H9 (cell line): ENCODE data around the gene EMC9. TPM values are rescaled to one million over a fixed set of nuclear protein-coding genes. Genes with fewer than 3 reads are reported as not detected.
A peak's percentile ranks its signal among the peaks of the same experiment; 100 is the strongest.

Experiments
- DNase-seq: peaks from one replicate; pipeline ENCODE4 v3.0.0-alpha.2; 2017
- H2AFZ ChIP-seq: one replicate; pipeline ENCODE4 v1.6.1; 2013; ENCODE audit warnings: mild to moderate bottlenecking, low read length, control low read depth, moderate library complexity
- H2AK5ac ChIP-seq: 2 replicates; pipeline ENCODE4 v1.6.1; 2013; ENCODE audit warnings: low read length, control low read depth, mixed read lengths; ENCODE audit not compliant: insufficient read length
- H2BK120ac ChIP-seq: one replicate; pipeline ENCODE4 v1.6.1; 2013; ENCODE audit warnings: low read depth, mild to moderate bottlenecking, low read length, control low read depth, inconsistent platforms; ENCODE audit not compliant: poor library complexity, severe bottlenecking
- H2BK12ac ChIP-seq: 2 replicates; pipeline ENCODE4 v1.6.1; 2013; ENCODE audit warnings: low read length, control low read depth, mixed read lengths, low read depth; ENCODE audit not compliant: insufficient read length
- H2BK15ac ChIP-seq: 2 replicates; pipeline ENCODE4 v1.6.1; 2013; ENCODE audit warnings: low read depth, low read length, control low read depth
- H2BK20ac ChIP-seq: one replicate; pipeline ENCODE4 v1.6.1; 2013; ENCODE audit warnings: low read depth, mild to moderate bottlenecking, low read length, control low read depth, inconsistent platforms; ENCODE audit not compliant: poor library complexity, severe bottlenecking
- H2BK5ac ChIP-seq: 2 replicates; pipeline ENCODE4 v1.6.1; 2013; ENCODE audit warnings: low read length, control low read depth, mixed read lengths; ENCODE audit not compliant: insufficient read length
- H3K14ac ChIP-seq: 2 replicates; pipeline ENCODE4 v1.6.1; 2013; ENCODE audit warnings: low read length, control low read depth; ENCODE audit not compliant: insufficient read depth
- H3K18ac ChIP-seq: 2 replicates; pipeline ENCODE4 v1.6.1; 2013; ENCODE audit warnings: low read depth, mild to moderate bottlenecking, mixed read lengths, low read length, control low read depth; ENCODE audit not compliant: insufficient read length
- H3K23ac ChIP-seq: 2 replicates; pipeline ENCODE4 v1.6.1; 2013; ENCODE audit warnings: low read length, control low read depth, mixed read lengths, low read depth; ENCODE audit not compliant: insufficient read length
- H3K23me2 ChIP-seq: 2 replicates; pipeline ENCODE4 v1.6.1; 2013; ENCODE audit warnings: low read depth, mild to moderate bottlenecking, mixed read lengths, low read length, control low read depth; ENCODE audit not compliant: insufficient read length, poor library complexity, severe bottlenecking
- H3K27ac ChIP-seq: 2 replicates; pipeline ENCODE4 v1.5.1; 2013; ENCODE audit warnings: low read length, control low read depth, mixed read lengths, low read depth; ENCODE audit not compliant: insufficient read length
- H3K27me3 ChIP-seq: 2 replicates; pipeline ENCODE4 v1.6.1; 2013; ENCODE audit warnings: low read length, control low read depth, inconsistent platforms; ENCODE audit not compliant: insufficient read depth
- H3K4ac ChIP-seq: 2 replicates; pipeline ENCODE4 v1.6.1; 2013; ENCODE audit warnings: low read depth, mild to moderate bottlenecking, control low read depth, inconsistent platforms, low read length, moderate library complexity
- H3K4me1 ChIP-seq: 2 replicates; pipeline ENCODE4 v1.6.1; 2013; ENCODE audit warnings: low read length, control low read depth, inconsistent platforms; ENCODE audit not compliant: insufficient read depth
- H3K4me2 ChIP-seq: 2 replicates; pipeline ENCODE4 v1.6.1; 2013; ENCODE audit warnings: low read length, control low read depth, mixed read lengths; ENCODE audit not compliant: insufficient read length, insufficient read depth
- H3K56ac ChIP-seq: 2 replicates; pipeline ENCODE4 v1.6.1; 2013; ENCODE audit warnings: low read depth, mild to moderate bottlenecking, mixed read lengths, low read length, control low read depth; ENCODE audit not compliant: insufficient read length
- H3K79me1 ChIP-seq: 2 replicates; pipeline ENCODE4 v1.6.1; 2013; ENCODE audit warnings: low read depth, mild to moderate bottlenecking, moderate library complexity, low read length, control low read depth, inconsistent platforms; ENCODE audit not compliant: insufficient read depth, poor library complexity, severe bottlenecking
- H3K79me2 ChIP-seq: 2 replicates; pipeline ENCODE4 v1.6.1; 2013; ENCODE audit warnings: low read length, control low read depth, inconsistent platforms; ENCODE audit not compliant: insufficient read depth
- H3K9ac ChIP-seq: 2 replicates; pipeline ENCODE4 v1.6.1; 2013; ENCODE audit warnings: low read length, control low read depth, mixed read lengths; ENCODE audit not compliant: insufficient read length; ENCODE audit errors: extremely low read depth
- H3K9me3 ChIP-seq: one replicate; pipeline ENCODE4 v1.6.1; 2013; ENCODE audit warnings: low read depth, low read length, inconsistent platforms; ENCODE audit not compliant: control insufficient read depth
- H3T11ph ChIP-seq: one replicate; pipeline ENCODE4 v1.6.1; 2013; ENCODE audit warnings: mild to moderate bottlenecking, low read length, control low read depth, inconsistent platforms
- H4K20me1 ChIP-seq: one replicate; pipeline ENCODE4 v1.6.1; 2013; ENCODE audit not compliant: control insufficient read depth, insufficient read length, insufficient read depth
- H4K5ac ChIP-seq: 2 replicates; pipeline ENCODE4 v1.6.1; 2013; ENCODE audit warnings: low read depth, mild to moderate bottlenecking, mixed read lengths, low read length, control low read depth; ENCODE audit not compliant: insufficient read length
- H4K8ac ChIP-seq: replicated peaks from 2 replicates; pipeline ENCODE4 v1.6.1; 2013; ENCODE audit warnings: low read length, control low read depth, mixed read lengths, low read depth; ENCODE audit not compliant: insufficient read length
- H4K91ac ChIP-seq: 2 replicates; pipeline ENCODE4 v1.6.1; 2013; ENCODE audit warnings: low read depth, mild to moderate bottlenecking, moderate library complexity, mixed read lengths, low read length, control low read depth; ENCODE audit not compliant: insufficient read length
- H3K27ac Mint-ChIP-seq, 3 experiments: 2 replicates in 2 of 3; 3 replicates in 1 of 3; pipeline ENCODE4 v1.8.0; 2020 to 2021; ENCODE audit warnings: mixed read lengths in 3 of 3, mild to moderate bottlenecking in 1 of 3, moderate library complexity in 1 of 3
- H3K27me3 Mint-ChIP-seq: 2 replicates; pipeline ENCODE4 v1.8.0; 2021; ENCODE audit warnings: low read depth, mild to moderate bottlenecking, moderate library complexity, mixed read lengths
- H3K36me3 Mint-ChIP-seq, 3 experiments: 2 replicates in 2 of 3; 3 replicates in 1 of 3; pipeline ENCODE4 v1.8.0; 2020 to 2021; ENCODE audit warnings: low read depth in 3 of 3, mixed read lengths in 3 of 3; ENCODE audit not compliant: insufficient read depth in 1 of 3
- H3K4me1 Mint-ChIP-seq, 2 experiments: 2 replicates each; pipeline ENCODE4 v1.8.0; 2020; ENCODE audit warnings: mixed read lengths in 2 of 2
- H3K4me3 Mint-ChIP-seq, 2 experiments: 2 replicates in 1 of 2; 3 replicates in 1 of 2; pipeline ENCODE4 v1.8.0; 2020 to 2021; ENCODE audit warnings: mild to moderate bottlenecking in 2 of 2, mixed read lengths in 2 of 2, moderate library complexity in 1 of 2
- H3K9me3 Mint-ChIP-seq, 2 experiments: 2 replicates in 1 of 2; 3 replicates in 1 of 2; pipeline ENCODE4 v1.8.0; 2020; ENCODE audit warnings: mild to moderate bottlenecking in 2 of 2, mixed read lengths in 2 of 2, moderate library complexity in 1 of 2
- WGBS: extraction: QIAGEN DNeasy Blood & Tissue Kit; methylation state at CpG from one replicate; pipeline ENCODE4 v1.1.7; 2013; ENCODE audit warnings: missing lambda C conversion rate, low lambda C conversion rate, mixed read lengths; ENCODE audit not compliant: insufficient read length; ENCODE audit errors: extremely low coverage; 5-methylcytosine and 5-hydroxymethylcytosine counted together
- total RNA-seq: library from RNA; stranded (reverse); gene quantifications from 2 replicates; pipeline ENCODE4 v1.2.1, GENCODE V29; 2021
- TF ChIP-seq, protein P1 (sequence below): fragments of 200-600 bp; sonication (generic); conservative IDR thresholded peaks from 3 replicates; pipeline ENCODE4 v1.8.0; 2021; ENCODE audit warnings: antibody characterized with exemption, mild to moderate bottlenecking

EMC9 gene
- total RNA-seq, 1 experiment from 2014 or later, result 52.9 TPM

DNA sequence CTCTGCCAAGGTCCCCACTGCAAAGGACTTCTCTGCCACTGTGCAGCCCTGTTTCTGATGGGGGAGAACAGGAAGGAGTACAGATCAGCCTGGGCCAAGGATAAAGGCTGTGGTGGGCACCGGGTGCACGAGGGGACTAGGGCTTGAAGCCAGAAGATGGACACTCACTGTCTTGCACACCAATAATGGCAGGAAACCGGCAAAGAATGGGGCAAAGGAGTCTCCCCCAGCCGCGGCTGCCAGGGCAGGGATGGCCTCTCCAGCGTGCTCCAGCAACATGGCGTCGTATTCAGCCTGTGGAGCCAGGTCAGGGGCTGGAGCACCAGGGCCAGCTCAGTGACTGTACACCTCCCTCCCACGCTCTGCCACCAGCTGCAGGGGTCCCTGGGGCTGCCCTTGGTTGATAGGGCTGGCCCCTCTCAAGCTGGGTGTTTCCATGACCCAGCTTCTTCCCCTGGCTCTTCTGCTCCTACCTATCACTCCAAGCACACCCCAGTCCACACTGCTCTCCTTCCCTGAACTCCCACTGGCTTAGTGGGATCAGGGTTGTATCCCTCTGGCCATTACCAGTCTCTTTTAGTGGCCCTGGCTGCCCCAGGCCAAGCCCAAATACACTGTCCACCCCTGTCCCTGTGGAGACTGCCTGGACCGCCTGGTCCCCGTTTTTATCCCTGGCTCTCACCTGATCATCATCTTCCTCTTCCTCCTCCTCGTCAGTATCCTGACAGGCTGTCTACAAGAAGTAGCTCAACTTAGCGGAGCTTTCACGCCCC, 40.9 kb upstream of the EMC9 start:
- H3K27ac Mint-ChIP-seq, result peak overlapping the region in 1 of 3 experiments; percentile 16; a peak in 1 of 7 replicates

More for the DNA sequence above, 40.9 kb upstream of the EMC9 start:
- no peak overlapping the region for H3K14ac ChIP-seq
- no peaks in the 10 kb centered on the region for H3K9me3 Mint-ChIP-seq
- peaks cover 44 to 95% (median 79%) of the 10 kb centered on the region in 3 experiments for H3K36me3 Mint-ChIP-seq
- H3K9ac ChIP-seq, result no peak overlapping the region
- TF ChIP-seq, protein P1, sequence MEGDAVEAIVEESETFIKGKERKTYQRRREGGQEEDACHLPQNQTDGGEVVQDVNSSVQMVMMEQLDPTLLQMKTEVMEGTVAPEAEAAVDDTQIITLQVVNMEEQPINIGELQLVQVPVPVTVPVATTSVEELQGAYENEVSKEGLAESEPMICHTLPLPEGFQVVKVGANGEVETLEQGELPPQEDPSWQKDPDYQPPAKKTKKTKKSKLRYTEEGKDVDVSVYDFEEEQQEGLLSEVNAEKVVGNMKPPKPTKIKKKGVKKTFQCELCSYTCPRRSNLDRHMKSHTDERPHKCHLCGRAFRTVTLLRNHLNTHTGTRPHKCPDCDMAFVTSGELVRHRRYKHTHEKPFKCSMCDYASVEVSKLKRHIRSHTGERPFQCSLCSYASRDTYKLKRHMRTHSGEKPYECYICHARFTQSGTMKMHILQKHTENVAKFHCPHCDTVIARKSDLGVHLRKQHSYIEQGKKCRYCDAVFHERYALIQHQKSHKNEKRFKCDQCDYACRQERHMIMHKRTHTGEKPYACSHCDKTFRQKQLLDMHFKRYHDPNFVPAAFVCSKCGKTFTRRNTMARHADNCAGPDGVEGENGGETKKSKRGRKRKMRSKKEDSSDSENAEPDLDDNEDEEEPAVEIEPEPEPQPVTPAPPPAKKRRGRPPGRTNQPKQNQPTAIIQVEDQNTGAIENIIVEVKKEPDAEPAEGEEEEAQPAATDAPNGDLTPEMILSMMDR, result no peak
- H3K4me1 Mint-ChIP-seq, result peaks cover 0 to 3% of the 10 kb centered on the region in 2 experiments; a peak in 1 of 4 replicates
- no peak overlapping the region for H4K5ac ChIP-seq
- H3K23ac ChIP-seq, result no peak overlapping the region
- H3K4me1 ChIP-seq, result no peaks in the 10 kb centered on the region
- H3K4ac ChIP-seq, result no peak overlapping the region
- H3K4me3 Mint-ChIP-seq, result no peak overlapping the region; a peak in 1 of 5 replicates
- H4K91ac ChIP-seq, result no peak overlapping the region
- no peaks in the 10 kb centered on the region for H3K9me3 ChIP-seq
- WGBS, result no CpG with 5 or more reads among the region's 14 CpGs
- H2BK15ac ChIP-seq, result no peak overlapping the region
- H3K79me2 ChIP-seq, result no peaks in the 10 kb centered on the region
- H4K20me1 ChIP-seq, result no peaks in the 10 kb centered on the region
- no peak overlapping the region for H2AFZ ChIP-seq
- H2BK120ac ChIP-seq, result no peak overlapping the region
- no peak overlapping the region for H2BK5ac ChIP-seq
- H3K56ac ChIP-seq, result no peak overlapping the region
- no peak overlapping the region for H2BK12ac ChIP-seq
- peaks cover 1% of the 10 kb centered on the region for H3K79me1 ChIP-seq
- H3K27me3 ChIP-seq, result no peaks in the 10 kb centered on the region
- H3K4me2 ChIP-seq, result no peak overlapping the region
- no peak for DNase-seq
- H2AK5ac ChIP-seq, result no peak overlapping the region
- no peak overlapping the region for H3T11ph ChIP-seq
- H3K27ac ChIP-seq, result no peak overlapping the region
- no peaks in the 10 kb centered on the region for H3K23me2 ChIP-seq
- no peak overlapping the region for H2BK20ac ChIP-seq
- no peaks in the 10 kb centered on the region; the same call in 1 of the 2 replicates for H3K27me3 Mint-ChIP-seq
- no peak overlapping the region for H3K18ac ChIP-seq
- no peak overlapping the region for H4K8ac ChIP-seq
